Heart right ventricle (tissue), 16 donors: ENCODE measurements around the gene HLF. TPM values are rescaled to one million over a fixed set of nuclear protein-coding genes. Genes with fewer than 3 reads are reported as not detected.

Experiments
- ATAC-seq, 8 donors: fragments of 200-7000 bp; cut with Tn5 transposase; one replicate each; pipeline ENCODE4 v1.9.1; 2020; ENCODE audit warnings: mild to moderate bottlenecking in 8 of 8, moderate library complexity in 8 of 8, moderate number of reproducible peaks in 1 of 8
- DNase-seq, 2 donors: peaks; one replicate each; pipeline ENCODE4 v3.0.0-alpha.2; 2020
- H3K27ac ChIP-seq, 10 donors: fragments of 200-600 bp; sonication (generic) in 2 of 10; one replicate each; pipeline versions ENCODE4 v1.5.0 to v1.8.0; 2020 to 2022; ENCODE audit warnings: mild to moderate bottlenecking in 3 of 10
- H3K27me3 ChIP-seq, 7 donors: fragments of 200-600 bp; one replicate each; pipeline ENCODE4 v1.8.0; 2021 to 2022; ENCODE audit warnings: mild to moderate bottlenecking in 2 of 7
- H3K36me3 ChIP-seq, 9 donors: fragments of 200-600 bp; sonication (generic) in 1 of 9; one replicate each; pipeline versions ENCODE4 v1.5.0 to v1.8.0; 2020 to 2022; ENCODE audit warnings: mild to moderate bottlenecking in 2 of 9
- H3K4me1 ChIP-seq, 9 donors: fragments of 200-600 bp; sonication (generic) in 1 of 9; one replicate each; pipeline versions ENCODE4 v1.5.0 to v1.8.0; 2020 to 2022; ENCODE audit warnings: mild to moderate bottlenecking in 4 of 9
- H3K4me3 ChIP-seq, 10 donors: fragments of 200-600 bp; sonication (generic) in 2 of 10; one replicate each; pipeline versions ENCODE4 v1.5.0 to v1.8.0; 2020 to 2022; ENCODE audit warnings: mild to moderate bottlenecking in 7 of 10, moderate library complexity in 2 of 10
- H3K9me3 ChIP-seq, 11 donors: fragments of 200-600 bp in 10 of 11; sonication (generic) in 2 of 11; one replicate each; pipeline versions ENCODE4 v1.5.0 to v1.8.0; 2013 to 2022; ENCODE audit warnings: mild to moderate bottlenecking in 2 of 11, control low read depth in 1 of 11, moderate library complexity in 1 of 11
- WGBS, 2 donors: extraction: QIAGEN DNeasy Blood & Tissue Kit; methylation state at CpG; one replicate each; pipeline ENCODE4 v1.1.7; 2013; ENCODE audit warnings: inconsistent platforms in 1 of 2; 5-methylcytosine and 5-hydroxymethylcytosine counted together
- intact Hi-C, 10 donors: fragments of 100-400 bp; cut with DNase I; formaldehyde crosslinking; loops; one replicate each; pipeline versions ENCODE4 v1.11.1 to v1.14.2; 2022
- polyA plus RNA-seq, 2 donors: library from polyadenylated mRNA; stranded (reverse); fragments of 200-250 nt; gene quantifications; one replicate each; pipeline ENCODE4 v1.2.3, GENCODE V29; 2013
- total RNA-seq, 10 donors: library from RNA; stranded (reverse); fragmentation: NEBNext Ultra II Directional in 3 of 10; extraction: Animal tissue kit (Norgen Biotek cat#: 25700) in 3 of 10; gene quantifications; one replicate each; pipeline versions ENCODE4 v1.2.1 to v1.2.4, GENCODE V29; 2021 to 2023
- TF ChIP-seq, protein P1 (sequence below), 9 donors: fragments of 200-600 bp; sonication (generic) in 2 of 9; IDR thresholded peaks; one replicate each; pipeline versions ENCODE4 v1.5.0 to v1.8.0; 2021 to 2022; ENCODE audit warnings: antibody characterized with exemption in 9 of 9, mild to moderate bottlenecking in 5 of 9, moderate library complexity in 1 of 9
- donor health status: Arrhythmogenic right ventricular cardiomyopathy.
- donor health status: ischemic (EF 13 %, LVEDD 7.1; RV severe dilation, severe dysfunction).
- donor health status: healthy with polysubstance abuse.
- donor health status: DM: no; HTN: yes; CAD: no.
- donor health status: DM: no; HTN: no; CAD: no.
- donor health status: ischemic (EF 25% LVEDD 6.9; RV normal size, moderate dysfunction).
- donor health status: ischemic (EF 25% LVEDD 5.7; RV mildly dilated, moderate dysfunction).
- donor health status: healthy.
- donor health status: DM: yes; HTN: yes; CAD: no.
- donor health status: Ischemic cardiomyopathy.
- donor health status: ischemic (EF 35%, LVEDD 5.7; RV mildly dilated, moderate dysfunction).
- donor health status: nonischemic (EF 11% LVEDD 7.7; RV severe dilation, severe dysfunction).
- donor health status: DM: yes; HTN: yes; CAD: no.
- donor health status: PGD.
- donor health status: ischemic (EF 29% LVEDD 5.4; RV normal size, mild dysfunction).
- donor health status: nonischemic (EF 23%, LVEDD 6.1; RV moderate dilation, normal function).

Gene HLF
- total and polyA plus RNA-seq, 12 donors, result 4.1 to 42.5 (median 30.1) TPM

DNA sequence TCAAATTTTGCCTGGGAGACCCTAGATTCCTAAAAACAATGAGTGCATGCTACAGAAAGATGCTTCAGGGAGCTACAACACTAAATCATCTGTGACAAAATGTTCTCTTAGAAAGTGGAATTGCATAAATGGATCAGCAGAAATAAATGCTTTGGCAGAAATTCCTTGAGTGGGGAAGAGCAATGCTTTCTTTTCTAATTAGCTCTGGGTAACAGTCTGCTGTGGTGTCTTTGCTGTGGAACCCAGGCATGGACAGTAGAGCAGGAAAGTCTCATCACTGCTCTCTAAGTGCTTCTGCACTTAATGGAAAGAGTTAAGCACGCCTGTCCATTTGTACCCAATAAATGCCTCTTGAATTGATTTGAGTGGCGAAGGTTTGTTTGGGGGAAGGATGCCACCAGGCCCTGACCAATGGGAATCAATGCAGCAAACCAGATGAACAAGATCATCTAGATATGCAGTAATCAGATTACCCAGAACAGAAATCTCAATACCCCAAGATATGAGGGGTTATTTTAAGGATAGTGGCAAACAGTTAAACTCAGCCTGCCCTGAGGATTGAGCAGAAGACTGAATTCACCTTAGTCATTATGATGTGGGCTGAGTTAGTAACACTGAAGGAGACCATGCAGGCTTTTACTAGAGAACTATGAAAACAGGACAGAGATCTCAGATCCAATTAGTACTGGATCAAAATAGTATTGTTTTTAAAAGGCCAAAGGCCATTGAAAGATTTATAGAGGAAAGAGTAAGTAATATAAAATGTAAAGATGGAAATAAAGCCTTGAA, 13.6 kb downstream of the HLF start:
- WGBS, 2 donors, result 75 to 81% methylated on average over 2 of the region's 2 CpGs
- Histone ChIP-seq H3K36me3 (peaks cover 0 to 6% (median 0%) of the 10 kb centered on the region in 9 donors), H3K27me3 (no peaks in the 10 kb centered on the region), H3K4me1 (peaks cover 11 to 86% (median 70%) of the 10 kb centered on the region in 9 donors), H3K27ac (peak overlapping the region in 8 of 10 donors; percentile 5 to 89 (median 70)), H3K4me3 (no peak overlapping the region), H3K9me3 (no peaks in the 10 kb centered on the region)
- intact Hi-C loops, result no loop called here
- ATAC-seq, result no peak
- TF ChIP-seq, protein P1, sequence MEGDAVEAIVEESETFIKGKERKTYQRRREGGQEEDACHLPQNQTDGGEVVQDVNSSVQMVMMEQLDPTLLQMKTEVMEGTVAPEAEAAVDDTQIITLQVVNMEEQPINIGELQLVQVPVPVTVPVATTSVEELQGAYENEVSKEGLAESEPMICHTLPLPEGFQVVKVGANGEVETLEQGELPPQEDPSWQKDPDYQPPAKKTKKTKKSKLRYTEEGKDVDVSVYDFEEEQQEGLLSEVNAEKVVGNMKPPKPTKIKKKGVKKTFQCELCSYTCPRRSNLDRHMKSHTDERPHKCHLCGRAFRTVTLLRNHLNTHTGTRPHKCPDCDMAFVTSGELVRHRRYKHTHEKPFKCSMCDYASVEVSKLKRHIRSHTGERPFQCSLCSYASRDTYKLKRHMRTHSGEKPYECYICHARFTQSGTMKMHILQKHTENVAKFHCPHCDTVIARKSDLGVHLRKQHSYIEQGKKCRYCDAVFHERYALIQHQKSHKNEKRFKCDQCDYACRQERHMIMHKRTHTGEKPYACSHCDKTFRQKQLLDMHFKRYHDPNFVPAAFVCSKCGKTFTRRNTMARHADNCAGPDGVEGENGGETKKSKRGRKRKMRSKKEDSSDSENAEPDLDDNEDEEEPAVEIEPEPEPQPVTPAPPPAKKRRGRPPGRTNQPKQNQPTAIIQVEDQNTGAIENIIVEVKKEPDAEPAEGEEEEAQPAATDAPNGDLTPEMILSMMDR (IDR thresholded peaks at IDR 0.05), result no peak
- no peak for DNase-seq

DNA sequence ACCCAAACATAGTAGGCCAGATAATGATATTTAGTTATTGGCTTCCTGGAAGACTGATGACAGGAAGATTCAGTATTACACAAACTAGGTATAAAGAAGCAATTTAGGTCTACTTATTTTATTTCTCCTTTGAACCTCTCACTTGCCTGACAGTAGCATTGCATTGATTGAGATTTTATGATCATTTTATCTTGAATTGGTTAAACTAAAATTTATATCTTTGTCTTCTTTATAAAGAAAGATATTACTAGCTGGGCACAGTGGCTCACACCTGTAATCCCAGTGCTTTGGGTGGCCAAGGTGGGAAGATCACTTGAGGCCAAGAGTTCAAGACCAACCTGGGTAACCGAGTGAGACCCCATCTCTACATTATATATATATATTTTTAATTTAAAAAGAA, 14.4 kb downstream of the HLF start:
- H3K4me1 ChIP-seq, result peaks cover 15 to 86% (median 70%) of the 10 kb centered on the region in 9 donors
- H3K27ac ChIP-seq, result peak overlapping the region in 5 of 10 donors; percentile 7 to 89 (median 80)
- no peak overlapping the region for H3K4me3 ChIP-seq
- ATAC-seq (no peak), DNase-seq (no peak)
- no peaks in the 10 kb centered on the region for H3K9me3 ChIP-seq
- H3K27me3 ChIP-seq, result no peaks in the 10 kb centered on the region
- H3K36me3 ChIP-seq, result peaks cover 0 to 6% (median 0%) of the 10 kb centered on the region in 9 donors
- TF ChIP-seq, protein P1 (IDR thresholded peaks at IDR 0.05), result no peak
- intact Hi-C loops, result no loop called here
- 87 to 94% methylated on average over 1 of the region's 1 CpG for whole genome bisulfite sequencing, 2 donors

DNA sequence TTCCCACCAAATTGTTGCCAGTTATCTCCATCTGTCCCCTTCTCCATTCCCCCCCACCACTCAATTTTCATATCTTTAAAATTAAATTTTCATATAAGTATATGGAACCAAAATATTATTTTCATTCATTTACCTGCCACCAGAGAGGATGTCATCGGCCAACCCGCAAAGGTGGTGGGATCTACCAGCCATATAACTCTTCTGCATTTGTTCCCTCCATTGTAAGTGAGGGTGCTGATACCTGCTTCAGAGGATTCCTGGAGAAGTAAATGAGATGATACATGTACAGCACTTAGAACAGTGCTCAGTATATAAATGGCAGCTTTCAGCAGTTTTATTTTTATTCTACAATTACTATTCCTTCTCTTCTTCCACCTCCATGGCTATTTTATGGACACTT, 15.0 kb downstream of the HLF start:
- WGBS, 2 donors, result 99 to 100% methylated on average over 2 of the region's 2 CpGs
- DNase-seq (no peak), ATAC-seq (no peak)
- TF ChIP-seq, protein P1 (IDR thresholded peaks at IDR 0.05), result no peak
- Histone ChIP-seq H3K36me3 (peaks cover 0 to 6% (median 0%) of the 10 kb centered on the region in 9 donors), H3K27me3 (no peaks in the 10 kb centered on the region), H3K27ac (no peak overlapping the region), H3K9me3 (no peaks in the 10 kb centered on the region), H3K4me1 (peaks cover 21 to 86% (median 70%) of the 10 kb centered on the region in 9 donors), H3K4me3 (no peak overlapping the region)
- intact Hi-C loops, result loop anchor here in 3 of 10 donors (10.0 kb wide), 2 partner anchors 145 to 445 kb away; partner anchors contain the start of genes MMD (in 2 of the 3) and TMEM100 (in 1 of the 3)

DNA sequence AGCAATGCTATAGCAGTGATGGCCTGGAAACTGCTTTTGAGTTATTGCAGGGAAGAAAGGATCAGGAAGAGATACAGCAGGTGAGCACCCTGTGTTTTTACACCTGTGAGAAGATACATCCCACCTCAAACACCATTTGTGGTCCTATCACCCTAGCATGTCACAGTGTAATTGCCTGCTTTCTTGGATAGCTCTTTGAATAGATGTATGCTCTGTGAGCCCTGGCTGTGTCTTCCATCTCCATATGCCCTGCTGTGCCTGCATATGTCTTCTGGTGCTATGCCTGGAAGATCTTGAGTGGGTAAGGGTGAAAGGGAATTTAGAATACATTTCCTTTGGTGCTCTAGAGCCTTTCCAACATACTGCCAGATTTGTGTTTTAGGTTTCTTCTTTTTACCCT, 15.5 kb downstream of the HLF start:
- TF ChIP-seq, protein P1 (IDR thresholded peaks at IDR 0.05), result no peak
- no peak for DNase-seq
- Histone ChIP-seq H3K4me1 (peaks cover 23 to 86% (median 70%) of the 10 kb centered on the region in 9 donors), H3K27ac (no peak overlapping the region), H3K27me3 (no peaks in the 10 kb centered on the region), H3K9me3 (no peaks in the 10 kb centered on the region), H3K4me3 (no peak overlapping the region), H3K36me3 (peaks cover 0 to 6% (median 0%) of the 10 kb centered on the region in 9 donors)
- intact Hi-C loops, result loop anchor here in 3 of 10 donors (10.0 kb wide), 2 partner anchors 145 to 445 kb away; partner anchors contain the start of genes MMD (in 2 of the 3) and TMEM100 (in 1 of the 3)
- no peak for ATAC-seq
